Liver (tissue), 9 donors: ENCODE results near the gene ATG2A. TPM values are rescaled to one million over a fixed set of nuclear protein-coding genes. Genes with fewer than 3 reads are reported as not detected.

Experiments
- DNase-seq: peaks from one replicate; pipeline ENCODE4 v3.0.0-alpha.2; 2017; ENCODE audit warnings: low spot score
- H3K27ac ChIP-seq, 2 donors: one replicate each; pipeline ENCODE4 v1.7.0; 2013; ENCODE audit warnings: inconsistent platforms in 2 of 2, low read length in 2 of 2, control low read depth in 1 of 2, low read depth in 1 of 2, mild to moderate bottlenecking in 1 of 2
- H3K27me3 ChIP-seq, 4 donors: one replicate each; pipeline versions ENCODE4 v1.6.1 to v1.7.0; 2013; ENCODE audit warnings: low read length in 3 of 4, inconsistent platforms in 1 of 4, mild to moderate bottlenecking in 1 of 4, moderate library complexity in 1 of 4; ENCODE audit not compliant: control insufficient read depth in 4 of 4, insufficient read depth in 4 of 4
- H3K36me3 ChIP-seq, 4 donors: one replicate each; pipeline versions ENCODE4 v1.6.1 to v1.7.0; 2013; ENCODE audit warnings: low read length in 3 of 4, mild to moderate bottlenecking in 3 of 4, low read depth in 1 of 4, moderate library complexity in 1 of 4; ENCODE audit not compliant: control insufficient read depth in 4 of 4, insufficient read depth in 3 of 4
- H3K4me1 ChIP-seq, 4 donors: one replicate each; pipeline versions ENCODE4 v1.6.1 to v1.7.0; 2013; ENCODE audit warnings: low read length in 3 of 4, mild to moderate bottlenecking in 3 of 4, moderate library complexity in 1 of 4; ENCODE audit not compliant: control insufficient read depth in 4 of 4, insufficient read depth in 4 of 4
- H3K4me3 ChIP-seq, 3 donors: one replicate each; pipeline versions ENCODE4 v1.6.1 to v1.7.0; 2013; ENCODE audit warnings: low read length in 3 of 3, control low read depth in 1 of 3, low read depth in 1 of 3, mild to moderate bottlenecking in 1 of 3
- H3K9ac ChIP-seq, 2 donors: one replicate each; pipeline ENCODE4 v1.7.0; 2013; ENCODE audit warnings: low read length in 2 of 2, mild to moderate bottlenecking in 2 of 2, moderate library complexity in 2 of 2, control low read depth in 1 of 2, low read depth in 1 of 2
- H3K9me3 ChIP-seq, 4 donors: one replicate each; pipeline versions ENCODE4 v1.6.1 to v1.7.0; 2013; ENCODE audit warnings: low read length in 3 of 4; ENCODE audit not compliant: control insufficient read depth in 4 of 4
- EGR1 ChIP-seq, 2 donors: IDR thresholded peaks; 2 replicates each; pipeline ENCODE4 v1.6.1; 2016 to 2018; ENCODE audit warnings: antibody characterized with exemption in 2 of 2, low read depth in 2 of 2
- FOXA1 ChIP-seq: IDR thresholded peaks from 2 replicates; pipeline ENCODE4 v1.6.1; 2016; ENCODE audit warnings: antibody characterized with exemption
- FOXA2 ChIP-seq: IDR thresholded peaks from 2 replicates; pipeline ENCODE4 v1.6.1; 2016; ENCODE audit warnings: antibody characterized with exemption
- GABPA ChIP-seq, 2 donors: IDR thresholded peaks in 1 of 2; conservative IDR thresholded peaks in 1 of 2; 2 replicates each; pipeline ENCODE4 v1.6.1; 2016; ENCODE audit warnings: antibody characterized with exemption in 2 of 2, mild to moderate bottlenecking in 1 of 2, moderate library complexity in 1 of 2
- HNF4A ChIP-seq, 2 donors: conservative IDR thresholded peaks; 2 replicates each; pipeline ENCODE4 v1.6.1; 2016; ENCODE audit warnings: antibody characterized with exemption in 2 of 2, mild to moderate bottlenecking in 2 of 2
- HNF4G ChIP-seq: IDR thresholded peaks from 2 replicates; pipeline ENCODE4 v1.6.1; 2016; ENCODE audit warnings: antibody characterized with exemption
- JUND ChIP-seq, 2 donors: IDR thresholded peaks; 2 replicates each; pipeline ENCODE4 v1.6.1; 2016; ENCODE audit warnings: antibody characterized with exemption in 2 of 2
- MAX ChIP-seq: IDR thresholded peaks from 2 replicates; pipeline ENCODE4 v1.6.1; 2016; ENCODE audit warnings: antibody characterized with exemption
- NR2F2 ChIP-seq: IDR thresholded peaks from 2 replicates; pipeline ENCODE4 v1.6.1; 2016; ENCODE audit warnings: antibody characterized with exemption
- RAD21 ChIP-seq, 2 donors: IDR thresholded peaks; 2 replicates each; pipeline ENCODE4 v1.6.1; 2016; ENCODE audit warnings: antibody characterized with exemption in 2 of 2, mild to moderate bottlenecking in 2 of 2
- REST ChIP-seq: IDR thresholded peaks from 2 replicates; pipeline ENCODE4 v1.6.1; 2016; ENCODE audit warnings: antibody characterized with exemption, mild to moderate bottlenecking
- RXRA ChIP-seq, 2 donors: IDR thresholded peaks; 2 replicates each; pipeline ENCODE4 v1.6.1; 2017 to 2018; ENCODE audit warnings: antibody characterized with exemption in 2 of 2, mild to moderate bottlenecking in 1 of 2
- TAF1 ChIP-seq: conservative IDR thresholded peaks from 2 replicates; pipeline ENCODE4 v1.6.1; 2016; ENCODE audit warnings: antibody characterized with exemption, mild to moderate bottlenecking
- YY1 ChIP-seq: IDR thresholded peaks from 2 replicates; pipeline ENCODE4 v1.6.1; 2016; ENCODE audit warnings: antibody characterized with exemption, mild to moderate bottlenecking
- WGBS: extraction: QIAGEN DNeasy Blood & Tissue Kit; methylation state at CpG from one replicate; pipeline ENCODE4 v1.1.7; 2013; 5-methylcytosine and 5-hydroxymethylcytosine counted together
- polyA plus RNA-seq, 2 donors: library from polyadenylated mRNA; stranded (reverse) in 1 of 2; unstranded in 1 of 2; fragments of 200-250 nt in 1 of 2; fragments of >200 nt in 1 of 2; fragmentation: Nextera tagmentation in 1 of 2; extraction: Ambion mirVana in 1 of 2; gene quantifications; one replicate each; pipeline versions ENCODE4 v1.2.1 to v1.2.3, GENCODE V29; 2013 to 2015
- total RNA-seq, 2 donors: library from RNA; depleted of rRNA; stranded (reverse); fragments of >200 nt; gene quantifications; one replicate each; pipeline ENCODE4 v1.2.3, GENCODE V29; 2014
- TF ChIP-seq, protein P1 (sequence below): fragments of 150-350 bp; IDR thresholded peaks from 2 replicates; pipeline ENCODE4 v1.5.1; 2017; ENCODE audit warnings: improper control_type of control experiment, low read depth, low read length; ENCODE audit not compliant: missing input control
- donor health status: healthy.
- donor health status: healthy.
- donor health status: healthy.
- donor health status: healthy.
- donor health status: healthy.

The ATG2A gene
- total and polyA plus RNA-seq, 4 donors = 15.6 to 34.1 (median 23.0) TPM

- Histone ChIP-seq H3K4me1 (peaks cover 2 to 28% (median 18%) of the 10 kb centered on the region in 4 donors), H3K9ac (peak overlapping the region in 1 of 2 donors; percentile 9), H3K9me3 (no peaks in the 10 kb centered on the region), H3K36me3 (peaks cover 0 to 12% (median 6%) of the 10 kb centered on the region in 4 donors), H3K27ac (peak overlapping the region; percentile 58 to 73), H3K27me3 (no peaks in the 10 kb centered on the region), H3K4me3 (no peak overlapping the region)
- DNase-seq = no peak
- WGBS = 73% methylated on average over 20 of the region's 20 CpGs
- TF ChIP-seq FOXA1 (no peak), RXRA (IDR thresholded peaks at IDR 0.05) (no peak), GABPA (IDR thresholded peaks at IDR 0.05 in 1 of 2, conservative IDR thresholded peaks at IDR 0.05 in 1 of 2) (no peak), EGR1 (IDR thresholded peaks at IDR 0.05; ENCODE audit: low read depth in 2 of 2) (no peak), FOXA2 (no peak), HNF4A (conservative IDR thresholded peaks at IDR 0.05) (peak; percentile 16 to 36)
These were observed 60.4 kb downstream of the ATG2A start for GRCh38 chr11:64856382-64857227.

DNA sequence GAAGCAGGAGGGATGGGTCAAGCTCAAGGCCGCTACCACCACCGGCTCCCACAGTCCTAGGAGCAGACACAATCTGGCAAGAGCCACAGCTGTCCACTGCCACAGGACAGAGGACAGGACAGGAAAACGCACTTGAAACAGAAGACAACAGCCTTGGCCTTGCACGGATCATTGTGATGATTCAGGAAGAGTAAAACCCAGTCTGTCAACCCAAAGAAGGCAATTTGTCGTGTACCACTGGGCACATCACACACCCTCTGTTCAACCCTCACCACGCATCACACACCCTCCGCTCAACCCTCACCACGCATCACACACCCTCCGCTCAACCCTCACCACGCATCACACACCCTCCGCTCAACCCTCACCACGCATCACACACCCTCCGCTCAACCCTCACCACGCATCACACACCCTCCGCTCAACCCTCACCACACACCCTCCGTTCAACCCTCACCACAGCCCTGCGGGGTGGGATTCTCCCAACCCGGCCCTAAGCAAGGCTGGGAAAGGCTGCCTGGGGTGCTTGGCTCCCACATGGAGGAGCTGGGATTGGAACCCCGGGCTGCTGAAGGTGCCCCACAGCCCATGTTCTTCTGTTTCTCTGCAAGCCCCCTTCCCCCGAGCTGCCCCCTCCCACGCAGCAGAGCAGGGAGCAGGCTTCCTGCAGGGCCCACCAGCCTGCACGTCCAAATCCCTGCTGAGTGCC lies 61.3 kb downstream of the ATG2A start:
- 93% methylated on average over 20 of the region's 22 CpGs for WGBS
- H3K9ac ChIP-seq = no peak overlapping the region
- H3K27me3 ChIP-seq = no peaks in the 10 kb centered on the region
- no peak overlapping the region for H3K4me3 ChIP-seq
- H3K9me3 ChIP-seq = no peaks in the 10 kb centered on the region
- peaks cover 0 to 12% (median 6%) of the 10 kb centered on the region in 4 donors for H3K36me3 ChIP-seq
- no peak for TF ChIP-seq TAF1
- no peak for TF ChIP-seq NR2F2
- TF ChIP-seq MAX = no peak
- TF ChIP-seq, protein P1, sequence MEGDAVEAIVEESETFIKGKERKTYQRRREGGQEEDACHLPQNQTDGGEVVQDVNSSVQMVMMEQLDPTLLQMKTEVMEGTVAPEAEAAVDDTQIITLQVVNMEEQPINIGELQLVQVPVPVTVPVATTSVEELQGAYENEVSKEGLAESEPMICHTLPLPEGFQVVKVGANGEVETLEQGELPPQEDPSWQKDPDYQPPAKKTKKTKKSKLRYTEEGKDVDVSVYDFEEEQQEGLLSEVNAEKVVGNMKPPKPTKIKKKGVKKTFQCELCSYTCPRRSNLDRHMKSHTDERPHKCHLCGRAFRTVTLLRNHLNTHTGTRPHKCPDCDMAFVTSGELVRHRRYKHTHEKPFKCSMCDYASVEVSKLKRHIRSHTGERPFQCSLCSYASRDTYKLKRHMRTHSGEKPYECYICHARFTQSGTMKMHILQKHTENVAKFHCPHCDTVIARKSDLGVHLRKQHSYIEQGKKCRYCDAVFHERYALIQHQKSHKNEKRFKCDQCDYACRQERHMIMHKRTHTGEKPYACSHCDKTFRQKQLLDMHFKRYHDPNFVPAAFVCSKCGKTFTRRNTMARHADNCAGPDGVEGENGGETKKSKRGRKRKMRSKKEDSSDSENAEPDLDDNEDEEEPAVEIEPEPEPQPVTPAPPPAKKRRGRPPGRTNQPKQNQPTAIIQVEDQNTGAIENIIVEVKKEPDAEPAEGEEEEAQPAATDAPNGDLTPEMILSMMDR = no peak
- TF ChIP-seq RXRA (IDR thresholded peaks at IDR 0.05) = no peak
- no peak for DNase-seq
- H3K4me1 ChIP-seq = peaks cover 2 to 26% (median 13%) of the 10 kb centered on the region in 4 donors
- H3K27ac ChIP-seq = peak overlapping the region; percentile 58 to 73

DNA sequence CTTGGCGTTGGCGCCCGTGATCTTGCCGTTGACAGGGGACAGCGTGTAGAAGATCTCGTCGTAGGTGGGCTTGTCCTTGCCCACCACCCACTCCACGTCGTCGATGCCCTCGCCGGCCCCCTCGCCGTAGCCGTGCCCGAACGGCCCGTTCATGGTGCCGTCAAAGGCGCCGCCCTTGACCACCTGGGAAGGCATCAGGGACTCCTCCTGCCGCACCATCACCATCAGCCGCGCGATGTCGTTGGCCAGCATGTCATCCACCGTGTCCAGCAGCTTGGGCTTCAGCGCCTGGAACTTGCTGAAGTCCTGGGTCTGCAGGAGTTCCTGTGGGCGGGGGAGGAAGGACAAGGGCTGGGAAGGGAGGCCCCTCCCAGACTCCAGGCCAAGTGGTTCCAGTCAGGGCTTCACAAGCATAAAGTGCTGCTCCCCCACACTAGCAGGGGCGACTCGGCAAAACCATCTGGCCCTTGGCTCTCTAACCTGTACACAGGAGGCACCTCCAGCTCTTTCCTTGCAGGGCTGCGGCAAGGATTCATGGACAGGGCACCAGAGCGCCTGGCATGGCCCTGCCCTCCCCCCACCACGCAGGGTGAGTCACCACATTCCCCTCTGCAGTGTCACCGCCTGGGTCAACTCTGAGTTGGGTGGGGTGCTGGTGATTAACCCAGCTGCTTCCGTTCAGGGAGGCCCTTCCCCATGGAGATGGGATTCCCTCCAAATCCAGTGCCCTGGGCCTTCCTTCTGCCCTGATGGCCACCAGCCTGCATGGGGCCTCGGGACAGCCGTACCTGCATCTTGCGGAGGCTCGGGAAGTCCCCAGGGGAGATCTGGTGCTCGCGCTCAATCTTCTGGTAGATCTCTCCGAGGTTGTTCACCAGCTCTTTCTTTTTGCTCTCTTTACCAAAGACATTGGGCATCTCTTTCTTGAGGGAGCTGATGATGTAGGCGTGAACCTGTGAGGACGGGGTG lies 62.2 kb downstream of the ATG2A start:
- H3K36me3 ChIP-seq = peaks cover 0 to 10% (median 6%) of the 10 kb centered on the region in 4 donors
- H3K9me3 ChIP-seq = no peaks in the 10 kb centered on the region
- peaks cover 2 to 27% (median 15%) of the 10 kb centered on the region in 4 donors for H3K4me1 ChIP-seq
- peak overlapping the region; percentile 45 to 58 for H3K27ac ChIP-seq
- 83% methylated on average over 45 of the region's 45 CpGs for WGBS
- no peak overlapping the region for H3K9ac ChIP-seq
- H3K4me3 ChIP-seq = no peak overlapping the region
- no peaks in the 10 kb centered on the region for H3K27me3 ChIP-seq
- no peak for DNase-seq
- peak; percentile 94 to 96 for TF ChIP-seq JUND (IDR thresholded peaks at IDR 0.05)
- TF ChIP-seq RAD21 (IDR thresholded peaks at IDR 0.05) = no peak
- TF ChIP-seq EGR1 (IDR thresholded peaks at IDR 0.05; ENCODE audit: low read depth in 2 of 2) = no peak
- no peak for TF ChIP-seq FOXA1
- TF ChIP-seq REST = no peak
- TF ChIP-seq HNF4G = no peak
- TF ChIP-seq YY1 = no peak
- TF ChIP-seq TAF1 = no peak
- TF ChIP-seq, protein P1 = no peak
